ENCODE data around the gene DAZAP1.
"Not testable (repeated sequence)": the region's sequence is repeated elsewhere in the genome, so short reads cannot be mapped to it uniquely, and the experiment has no call there.

Gene DAZAP1

GRCh38 chr19:1425902-1426301 lies 18.5 kb downstream of the DAZAP1 start:
- no peak for DNase-seq (ENCODE audit: low read depth)

GRCh38 chr19:1426736-1427135 lies 19.4 kb downstream of the DAZAP1 start:
- DNase-seq (ENCODE audit: low read depth), result no peak

GRCh38 chr19:1427221-1427920 lies 20.0 kb downstream of the DAZAP1 start:
- no peak for DNase-seq (ENCODE audit: low read depth)

- DNase-seq (ENCODE audit: low read depth), result no peak
Observed at GRCh38 chr19:1428738-1429391, 21.5 kb downstream of the DAZAP1 start.

- DNase-seq (ENCODE audit: low read depth), result no peak
Observed at GRCh38 chr19:1429750-1430149, 22.4 kb downstream of the DAZAP1 start.

- DNase-seq (ENCODE audit: low read depth), result no peak
Observed at GRCh38 chr19:1430246-1430645, 22.9 kb downstream of the DAZAP1 start.

- DNase-seq (ENCODE audit: low read depth), result no peak
Observed at GRCh38 chr19:1431759-1432506, 24.5 kb downstream of the DAZAP1 start.

GRCh38 chr19:1432507-1432887 lies 25.1 kb downstream of the DAZAP1 start:
- DNase-seq (ENCODE audit: low read depth), result no peak

GRCh38 chr19:1433119-1434039 lies 26.0 kb downstream of the DAZAP1 start:
- DNase-seq (ENCODE audit: low read depth), result no peak

- DNase-seq (ENCODE audit: low read depth), result no peak
Observed at GRCh38 chr19:1434040-1434366, 26.6 kb downstream of the DAZAP1 start.

GRCh38 chr19:1434577-1435060 lies 27.2 kb downstream of the DAZAP1 start:
- no peak for DNase-seq (ENCODE audit: low read depth)

- DNase-seq (ENCODE audit: low read depth), result no peak
Observed at GRCh38 chr19:1435378-1435989, 28.1 kb downstream of the DAZAP1 start.

GRCh38 chr19:1437609-1438008 lies 30.2 kb downstream of the DAZAP1 start:
- DNase-seq (ENCODE audit: low read depth), result no peak

- peak; percentile 92 for DNase-seq (ENCODE audit: low read depth)
Observed at GRCh38 chr19:1438035-1438932, 30.9 kb downstream of the DAZAP1 start, which contains the start of gene RPS15. RPS15 (plus strand) TSS chr19:1438396; CDS start chr19:1438426, 30 bp downstream.

GRCh38 chr19:1438933-1439354 lies 31.6 kb downstream of the DAZAP1 start:
- no peak for DNase-seq (ENCODE audit: low read depth)

- not testable (repeated sequence) for DNase-seq (ENCODE audit: low read depth)
Observed at GRCh38 chr19:1439525-1440417, 32.4 kb downstream of the DAZAP1 start.

GRCh38 chr19:1440418-1440801 lies 33.0 kb downstream of the DAZAP1 start:
- no peak for DNase-seq (ENCODE audit: low read depth)

GRCh38 chr19:1441022-1441426 lies 33.6 kb downstream of the DAZAP1 start:
- no peak for DNase-seq (ENCODE audit: low read depth)
